ENCODE results near the gene KLK10. TPM values are rescaled to one million over a fixed set of nuclear protein-coding genes. Genes with fewer than 3 reads are reported as not detected.

Gene KLK10
- total RNA-seq, 6 donors from 2014 or later = 4.8 to 21.7 (median 18.6) TPM; not detected in 1

DNA sequence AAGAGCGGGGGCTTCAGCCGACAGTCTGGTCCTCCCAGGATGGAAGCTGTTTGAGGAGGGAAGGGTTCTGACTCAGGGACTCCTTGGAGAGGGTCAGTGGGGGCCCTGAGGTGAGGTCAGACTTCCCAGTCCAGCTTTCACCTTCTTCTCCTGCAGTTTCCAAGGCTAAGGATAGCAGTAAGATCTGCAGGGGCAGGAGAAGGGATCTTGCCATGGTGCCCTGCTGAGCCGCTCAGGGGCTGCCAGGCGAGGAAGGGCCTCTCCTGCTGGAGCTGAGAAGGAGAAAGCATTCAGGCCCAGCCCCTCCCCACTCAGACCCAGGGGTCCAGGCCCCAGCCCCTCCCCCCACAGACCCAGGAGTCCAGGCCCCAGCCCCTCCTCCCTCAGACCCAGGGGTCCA, 37.3 kb downstream of the KLK10 start:
- ATAC-seq (ENCODE audit: low FRiP score in 2 of 2) (peak in 1 of 2 donors; percentile 28), DNase-seq (no peak)
- H3K4me3 ChIP-seq = no peak overlapping the region
- H3K27me3 ChIP-seq = no peaks in the 10 kb centered on the region
- no peaks in the 10 kb centered on the region for H3K4me1 ChIP-seq
- H3K36me3 ChIP-seq = no peaks in the 10 kb centered on the region
- H3K9me3 ChIP-seq = no peaks in the 10 kb centered on the region
- WGBS, 2 donors = 47 to 66% methylated on average over 2 to 4 of the region's 4 CpGs
- H3K27ac ChIP-seq = no peak overlapping the region
- TF ChIP-seq EP300 (IDR thresholded peaks at IDR 0.05) (no peak), POLR2AphosphoS5 (IDR thresholded peaks at IDR 0.05) (no peak), POLR2A (IDR thresholded peaks at IDR 0.05) (no peak)
- TF ChIP-seq, protein P1, sequence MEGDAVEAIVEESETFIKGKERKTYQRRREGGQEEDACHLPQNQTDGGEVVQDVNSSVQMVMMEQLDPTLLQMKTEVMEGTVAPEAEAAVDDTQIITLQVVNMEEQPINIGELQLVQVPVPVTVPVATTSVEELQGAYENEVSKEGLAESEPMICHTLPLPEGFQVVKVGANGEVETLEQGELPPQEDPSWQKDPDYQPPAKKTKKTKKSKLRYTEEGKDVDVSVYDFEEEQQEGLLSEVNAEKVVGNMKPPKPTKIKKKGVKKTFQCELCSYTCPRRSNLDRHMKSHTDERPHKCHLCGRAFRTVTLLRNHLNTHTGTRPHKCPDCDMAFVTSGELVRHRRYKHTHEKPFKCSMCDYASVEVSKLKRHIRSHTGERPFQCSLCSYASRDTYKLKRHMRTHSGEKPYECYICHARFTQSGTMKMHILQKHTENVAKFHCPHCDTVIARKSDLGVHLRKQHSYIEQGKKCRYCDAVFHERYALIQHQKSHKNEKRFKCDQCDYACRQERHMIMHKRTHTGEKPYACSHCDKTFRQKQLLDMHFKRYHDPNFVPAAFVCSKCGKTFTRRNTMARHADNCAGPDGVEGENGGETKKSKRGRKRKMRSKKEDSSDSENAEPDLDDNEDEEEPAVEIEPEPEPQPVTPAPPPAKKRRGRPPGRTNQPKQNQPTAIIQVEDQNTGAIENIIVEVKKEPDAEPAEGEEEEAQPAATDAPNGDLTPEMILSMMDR (IDR thresholded peaks at IDR 0.05) = no peak

DNA sequence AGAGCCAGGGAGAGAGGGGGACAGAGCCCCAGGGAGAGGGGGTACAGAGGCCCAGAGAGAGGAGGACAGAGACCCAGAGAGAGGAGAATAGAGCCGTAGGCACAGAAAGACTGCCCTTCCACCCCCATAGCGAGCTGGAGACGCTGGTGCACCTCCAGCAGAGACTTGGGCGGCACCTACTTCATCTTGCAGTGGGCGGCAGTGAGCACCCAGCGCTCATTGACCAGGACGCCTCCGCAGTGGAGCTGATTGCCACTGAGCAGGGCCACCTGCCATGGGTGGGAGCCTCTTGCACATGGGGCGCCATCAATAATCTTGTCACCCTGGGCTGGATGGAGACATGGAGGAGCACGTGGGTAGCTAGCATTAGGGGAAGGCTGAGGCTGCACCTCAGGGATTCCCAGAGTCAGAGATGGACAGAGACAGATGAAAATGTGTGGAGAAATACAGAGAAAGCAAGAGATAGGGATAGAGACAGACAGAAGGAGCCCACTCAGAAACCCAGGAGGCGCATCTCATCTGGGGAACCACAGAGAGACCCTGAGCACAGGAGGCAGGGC, 37.8 kb downstream of the KLK10 start:
- Histone ChIP-seq H3K4me1 (no peaks in the 10 kb centered on the region), H3K9me3 (no peaks in the 10 kb centered on the region), H3K4me3 (no peak overlapping the region), H3K36me3 (no peaks in the 10 kb centered on the region), H3K27ac (no peak overlapping the region), H3K27me3 (no peaks in the 10 kb centered on the region)
- no peak for ATAC-seq (ENCODE audit: low FRiP score in 2 of 2)
- 47 to 60% methylated on average over 7 to 11 of the region's 11 CpGs for WGBS, 2 donors
- DNase-seq = no peak
- TF ChIP-seq POLR2AphosphoS5 (IDR thresholded peaks at IDR 0.05) (no peak), EP300 (IDR thresholded peaks at IDR 0.05) (no peak), POLR2A (IDR thresholded peaks at IDR 0.05) (no peak)
- TF ChIP-seq, protein P1 (IDR thresholded peaks at IDR 0.05) = no peak

- TF ChIP-seq POLR2A (IDR thresholded peaks at IDR 0.05) = no peak
- TF ChIP-seq, protein P1 (IDR thresholded peaks at IDR 0.05) = no peak
- TF ChIP-seq EP300 (IDR thresholded peaks at IDR 0.05) = no peak
- no peak for TF ChIP-seq POLR2AphosphoS5 (IDR thresholded peaks at IDR 0.05)
- H3K9me3 ChIP-seq = no peaks in the 10 kb centered on the region
- 46 to 62% methylated on average over 10 to 12 of the region's 13 CpGs for WGBS, 2 donors
- ATAC-seq (ENCODE audit: low FRiP score in 2 of 2) (no peak), DNase-seq (no peak)
- H3K36me3 ChIP-seq = no peaks in the 10 kb centered on the region
- H3K4me3 ChIP-seq = no peak overlapping the region
- H3K27me3 ChIP-seq = no peaks in the 10 kb centered on the region
- H3K27ac ChIP-seq = no peak overlapping the region
- no peaks in the 10 kb centered on the region for H3K4me1 ChIP-seq
Measured at GRCh38 chr19:50980208-50980607, 39.3 kb downstream of the KLK10 start.

DNA sequence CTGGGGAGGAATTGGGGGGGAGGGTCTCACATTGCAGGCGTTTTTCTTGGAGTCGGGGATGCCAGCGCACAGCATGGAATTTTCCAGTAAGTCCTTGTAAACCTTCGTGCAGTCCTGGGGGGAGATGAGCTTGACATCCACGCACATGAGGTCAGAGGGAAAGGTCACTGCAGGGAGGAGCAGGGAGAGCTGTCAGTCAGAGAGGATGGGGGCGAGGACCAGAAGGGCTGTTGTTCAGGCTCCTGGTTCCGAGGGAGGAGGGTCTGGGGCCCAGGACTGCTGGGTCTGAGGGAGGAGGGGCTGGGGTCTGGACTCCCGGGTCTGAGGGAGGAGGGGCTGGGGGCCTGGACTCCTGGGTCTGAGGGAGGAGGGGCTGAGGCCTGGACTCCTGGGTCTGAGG, 39.8 kb downstream of the KLK10 start:
- Histone ChIP-seq H3K4me3 (no peak overlapping the region), H3K27ac (no peak overlapping the region), H3K9me3 (no peaks in the 10 kb centered on the region), H3K27me3 (no peaks in the 10 kb centered on the region), H3K36me3 (no peaks in the 10 kb centered on the region), H3K4me1 (no peaks in the 10 kb centered on the region)
- no peak for DNase-seq
- TF ChIP-seq POLR2A (IDR thresholded peaks at IDR 0.05) = no peak
- TF ChIP-seq EP300 (IDR thresholded peaks at IDR 0.05) = no peak
- TF ChIP-seq, protein P1 (IDR thresholded peaks at IDR 0.05) = no peak
- TF ChIP-seq POLR2AphosphoS5 (IDR thresholded peaks at IDR 0.05) = no peak
- 37 to 40% methylated on average over 7 of the region's 8 CpGs for WGBS, 2 donors
- ATAC-seq (ENCODE audit: low FRiP score in 2 of 2) = no peak

DNA sequence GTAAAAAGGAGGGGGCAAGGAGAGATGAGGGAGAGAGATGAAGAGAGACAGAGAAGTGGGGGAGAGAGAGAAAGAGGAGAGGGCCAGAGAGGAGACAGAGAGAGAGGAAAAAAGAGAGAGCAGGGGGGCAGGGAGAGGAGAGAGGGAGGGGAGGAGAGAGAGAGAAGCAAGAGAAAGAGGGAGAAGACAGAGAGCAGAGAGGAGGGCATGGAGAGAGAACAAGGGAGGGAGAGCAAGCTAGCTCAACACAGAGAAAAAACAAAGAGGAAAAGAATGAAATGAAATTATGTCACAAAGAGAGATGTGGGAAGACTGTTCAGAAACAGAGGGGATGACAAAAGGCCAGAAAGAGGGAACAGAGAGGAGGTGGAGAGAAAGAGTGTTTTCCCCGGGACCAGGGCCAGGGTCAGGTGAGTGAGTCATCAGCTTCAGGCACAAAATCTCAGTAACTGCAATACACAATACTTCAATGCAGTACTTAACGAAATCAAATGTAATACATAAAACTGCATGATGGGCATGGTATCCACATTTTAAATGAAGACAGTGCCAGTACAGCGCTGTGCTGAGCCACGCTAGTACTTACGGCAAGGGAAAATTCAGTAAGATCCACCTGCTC, 40.6 kb downstream of the KLK10 start:
- DNase-seq (no peak), ATAC-seq (ENCODE audit: low FRiP score in 2 of 2) (no peak)
- TF ChIP-seq POLR2AphosphoS5 (IDR thresholded peaks at IDR 0.05) = no peak
- no peak for TF ChIP-seq EP300 (IDR thresholded peaks at IDR 0.05)
- TF ChIP-seq POLR2A (IDR thresholded peaks at IDR 0.05) = no peak
- TF ChIP-seq, protein P1 (IDR thresholded peaks at IDR 0.05) = no peak
- H3K4me3 ChIP-seq = no peak overlapping the region
- H3K9me3 ChIP-seq = no peaks in the 10 kb centered on the region
- H3K36me3 ChIP-seq = no peaks in the 10 kb centered on the region
- no peaks in the 10 kb centered on the region for H3K27me3 ChIP-seq
- 73 to 74% methylated on average over 5 of the region's 5 CpGs for WGBS, 2 donors
- H3K4me1 ChIP-seq = no peaks in the 10 kb centered on the region
- H3K27ac ChIP-seq = no peak overlapping the region

Data from upper lobe of left lung (tissue), 6 donors.